OCI-LY3 (cell line): ENCODE measurements around the gene CDC42SE1.

Experiments
- CTCF ChIP-seq: fragments of 200-600, 300-600 bp; sonication (generic); IDR thresholded peaks from 2 replicates; pipeline ENCODE4 v1.5.1; 2014; ENCODE audit warnings: antibody characterized with exemption, low read length, low read depth
- EZH2phosphoT487 ChIP-seq: fragments of 200-600 bp; shearing (Covaris generic); IDR thresholded peaks from 2 replicates; pipeline ENCODE4 v1.6.1; 2018; ENCODE audit warnings: antibody characterized with exemption, mixed run types, low read depth

GRCh38 chr1:151026460-151026859 is 33.0 kb downstream of the CDC42SE1 start:
- TF ChIP-seq CTCF (no peak), EZH2phosphoT487 (no peak)
